ENCODE results near the gene YOD1.

DNA sequence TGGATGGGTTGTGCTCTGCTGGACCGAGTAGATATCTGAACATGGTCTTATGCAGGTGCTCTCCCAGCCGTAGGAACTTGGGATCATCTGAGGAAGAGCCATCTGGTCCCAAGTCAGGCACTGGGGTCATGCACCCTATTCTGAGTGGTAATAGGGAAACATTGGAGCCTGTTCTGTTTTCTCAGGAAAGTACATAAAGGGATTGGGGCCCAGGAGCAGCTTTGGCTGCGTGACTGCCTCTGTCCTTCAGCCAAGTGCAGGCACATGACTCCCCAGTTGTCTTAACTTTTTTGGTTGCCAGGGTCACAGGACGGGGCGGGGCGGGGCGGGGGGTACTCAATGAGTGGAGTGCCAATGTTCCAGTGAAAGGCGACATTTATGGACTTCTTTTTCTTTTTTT lies 13.6 kb upstream of the YOD1 start:
- TF ChIP-seq, protein P1, sequence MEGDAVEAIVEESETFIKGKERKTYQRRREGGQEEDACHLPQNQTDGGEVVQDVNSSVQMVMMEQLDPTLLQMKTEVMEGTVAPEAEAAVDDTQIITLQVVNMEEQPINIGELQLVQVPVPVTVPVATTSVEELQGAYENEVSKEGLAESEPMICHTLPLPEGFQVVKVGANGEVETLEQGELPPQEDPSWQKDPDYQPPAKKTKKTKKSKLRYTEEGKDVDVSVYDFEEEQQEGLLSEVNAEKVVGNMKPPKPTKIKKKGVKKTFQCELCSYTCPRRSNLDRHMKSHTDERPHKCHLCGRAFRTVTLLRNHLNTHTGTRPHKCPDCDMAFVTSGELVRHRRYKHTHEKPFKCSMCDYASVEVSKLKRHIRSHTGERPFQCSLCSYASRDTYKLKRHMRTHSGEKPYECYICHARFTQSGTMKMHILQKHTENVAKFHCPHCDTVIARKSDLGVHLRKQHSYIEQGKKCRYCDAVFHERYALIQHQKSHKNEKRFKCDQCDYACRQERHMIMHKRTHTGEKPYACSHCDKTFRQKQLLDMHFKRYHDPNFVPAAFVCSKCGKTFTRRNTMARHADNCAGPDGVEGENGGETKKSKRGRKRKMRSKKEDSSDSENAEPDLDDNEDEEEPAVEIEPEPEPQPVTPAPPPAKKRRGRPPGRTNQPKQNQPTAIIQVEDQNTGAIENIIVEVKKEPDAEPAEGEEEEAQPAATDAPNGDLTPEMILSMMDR (IDR thresholded peaks at IDR 0.05; ENCODE audit: extremely low read depth in 1 of 2, insufficient read depth in 1 of 2, low read depth in 1 of 2, low read length in 2 of 2) = no peak
- TF ChIP-seq EZH2 (IDR thresholded peaks at IDR 0.05; ENCODE audit: borderline replicate concordance, low read depth, low read length, severe bottlenecking) (no peak), POLR2A (IDR thresholded peaks at IDR 0.05; ENCODE audit: low read depth, low read length) (no peak), POLR2AphosphoS5 (IDR thresholded peaks at IDR 0.05; ENCODE audit: insufficient read depth, low read depth, low read length) (no peak)
